Cardiac muscle cell (in vitro differentiated cells and primary cell): ENCODE results near the gene ZCCHC4. TPM values are rescaled to one million over a fixed set of nuclear protein-coding genes. Genes with fewer than 3 reads are reported as not detected.

Experiments used
- DNase-seq, 2 donors: peaks; one replicate each; pipeline versions ENCODE4 v3.0.0 to v3.0.0-alpha.2; 2010 to 2017; ENCODE audit warnings: low read depth in 1 of 2, low spot score in 1 of 2
- H3K27ac ChIP-seq: fragments of 200-600 bp; sonication (generic); 2 replicates; pipeline ENCODE4 v1.5.1; 2016
- H3K27me3 ChIP-seq: fragments of 200-600 bp; sonication (generic); 2 replicates; pipeline ENCODE4 v1.6.0; 2016; ENCODE audit warnings: control low read depth
- H3K36me3 ChIP-seq: fragments of 200-600 bp; sonication (generic); 2 replicates; pipeline ENCODE4 v1.5.1; 2016; ENCODE audit warnings: control low read depth
- H3K4me1 ChIP-seq: fragments of 200-600 bp; sonication (generic); 2 replicates; pipeline ENCODE4 v1.8.1; 2017; ENCODE audit warnings: low read depth, mild to moderate bottlenecking, mixed run types
- H3K4me3 ChIP-seq: fragments of 200-600 bp; sonication (generic); 2 replicates; pipeline ENCODE4 v1.5.1; 2016; ENCODE audit warnings: mild to moderate bottlenecking
- H3K9me3 ChIP-seq: fragments of 200-600 bp; sonication (generic); 2 replicates; pipeline ENCODE4 v1.5.1; 2017; ENCODE audit warnings: low read depth, mild to moderate bottlenecking, control low read depth
- CTCF ChIP-seq: IDR thresholded peaks from 2 replicates; pipeline ENCODE4 v1.5.1; 2012; ENCODE audit warnings: low read depth, mild to moderate bottlenecking, low read length
- polyA plus RNA-seq: library from polyadenylated mRNA; unstranded; fragments of >200 nt; fragmentation: Nextera tagmentation; extraction: Ambion mirVana; gene quantifications from 2 replicates; pipeline ENCODE4 v1.2.1, GENCODE V29; 2016
- total RNA-seq: library from RNA; depleted of rRNA; stranded (reverse); fragments of >200 nt; gene quantifications from 2 replicates; pipeline ENCODE4 v1.2.3, GENCODE V29; 2016

The ZCCHC4 gene
- total and polyA plus RNA-seq, 2 experiments from 2014 or later, result 8.9 to 11.4 TPM

GRCh38 chr4:25290490-25291067 is 22.0 kb upstream of the ZCCHC4 start:
- H3K9me3 ChIP-seq, result no peaks in the 10 kb centered on the region
- no peak overlapping the region for H3K4me3 ChIP-seq
- H3K27ac ChIP-seq, result no peak overlapping the region
- no peak for TF ChIP-seq CTCF
- H3K27me3 ChIP-seq, result no peaks in the 10 kb centered on the region
- DNase-seq, result peak; percentile 7 to 55
- no peaks in the 10 kb centered on the region for H3K36me3 ChIP-seq
- H3K4me1 ChIP-seq, result no peaks in the 10 kb centered on the region

- Histone ChIP-seq H3K27me3 (no peaks in the 10 kb centered on the region), H3K9me3 (no peaks in the 10 kb centered on the region), H3K27ac (no peak overlapping the region), H3K36me3 (no peaks in the 10 kb centered on the region), H3K4me3 (no peak overlapping the region), H3K4me1 (no peaks in the 10 kb centered on the region)
- no peak for TF ChIP-seq CTCF
- DNase-seq, result no peak
These were observed 21.3 kb upstream of the ZCCHC4 start for GRCh38 chr4:25291158-25291733.

- TF ChIP-seq CTCF, result no peak
- Histone ChIP-seq H3K36me3 (no peaks in the 10 kb centered on the region), H3K4me3 (no peak overlapping the region), H3K27ac (no peak overlapping the region), H3K9me3 (no peaks in the 10 kb centered on the region), H3K4me1 (no peaks in the 10 kb centered on the region), H3K27me3 (no peaks in the 10 kb centered on the region)
- DNase-seq, result no peak
These were observed 14.9 kb upstream of the ZCCHC4 start for GRCh38 chr4:25297528-25298242.

GRCh38 chr4:25299476-25300203 is 12.9 kb upstream of the ZCCHC4 start:
- H3K9me3 ChIP-seq, result no peaks in the 10 kb centered on the region
- H3K27ac ChIP-seq, result no peak overlapping the region
- no peak overlapping the region for H3K4me3 ChIP-seq
- no peaks in the 10 kb centered on the region for H3K36me3 ChIP-seq
- no peaks in the 10 kb centered on the region for H3K27me3 ChIP-seq
- TF ChIP-seq CTCF, result no peak
- DNase-seq, result no peak
- H3K4me1 ChIP-seq, result no peaks in the 10 kb centered on the region

GRCh38 chr4:25301471-25301870 is 11.1 kb upstream of the ZCCHC4 start:
- Histone ChIP-seq H3K27me3 (no peaks in the 10 kb centered on the region), H3K27ac (no peak overlapping the region), H3K4me3 (no peak overlapping the region), H3K4me1 (no peaks in the 10 kb centered on the region), H3K9me3 (no peaks in the 10 kb centered on the region), H3K36me3 (no peaks in the 10 kb centered on the region)
- no peak for TF ChIP-seq CTCF
- no peak for DNase-seq
